Breast epithelium (tissue), 3 donors: Measurements from ENCODE around the gene LAIR2.

Experiments used
- POLR2A ChIP-seq: fragments of 450-650 bp; IDR thresholded peaks from one replicate; pipeline ENCODE4 v1.6.1; 2016; ENCODE audit warnings: antibody characterized with exemption, mild to moderate bottlenecking, moderate library complexity
- POLR2AphosphoS5 ChIP-seq, 3 donors: sonication (generic); formaldehyde crosslinking; IDR thresholded peaks; one replicate each; pipeline ENCODE4 v1.6.1; 2017; ENCODE audit warnings: antibody characterized with exemption in 3 of 3
- TF ChIP-seq, protein P1 (sequence below), 3 donors: fragments of 450-650 bp; IDR thresholded peaks; one replicate each; pipeline ENCODE4 v1.5.1; 2016 to 2017; ENCODE audit warnings: antibody characterized with exemption in 3 of 3, mild to moderate bottlenecking in 3 of 3, moderate library complexity in 3 of 3

- TF ChIP-seq, protein P1, sequence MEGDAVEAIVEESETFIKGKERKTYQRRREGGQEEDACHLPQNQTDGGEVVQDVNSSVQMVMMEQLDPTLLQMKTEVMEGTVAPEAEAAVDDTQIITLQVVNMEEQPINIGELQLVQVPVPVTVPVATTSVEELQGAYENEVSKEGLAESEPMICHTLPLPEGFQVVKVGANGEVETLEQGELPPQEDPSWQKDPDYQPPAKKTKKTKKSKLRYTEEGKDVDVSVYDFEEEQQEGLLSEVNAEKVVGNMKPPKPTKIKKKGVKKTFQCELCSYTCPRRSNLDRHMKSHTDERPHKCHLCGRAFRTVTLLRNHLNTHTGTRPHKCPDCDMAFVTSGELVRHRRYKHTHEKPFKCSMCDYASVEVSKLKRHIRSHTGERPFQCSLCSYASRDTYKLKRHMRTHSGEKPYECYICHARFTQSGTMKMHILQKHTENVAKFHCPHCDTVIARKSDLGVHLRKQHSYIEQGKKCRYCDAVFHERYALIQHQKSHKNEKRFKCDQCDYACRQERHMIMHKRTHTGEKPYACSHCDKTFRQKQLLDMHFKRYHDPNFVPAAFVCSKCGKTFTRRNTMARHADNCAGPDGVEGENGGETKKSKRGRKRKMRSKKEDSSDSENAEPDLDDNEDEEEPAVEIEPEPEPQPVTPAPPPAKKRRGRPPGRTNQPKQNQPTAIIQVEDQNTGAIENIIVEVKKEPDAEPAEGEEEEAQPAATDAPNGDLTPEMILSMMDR (IDR thresholded peaks at IDR 0.05) = no peak
- TF ChIP-seq POLR2AphosphoS5 (IDR thresholded peaks at IDR 0.05) = no peak
- TF ChIP-seq POLR2A = no peak
Observed at GRCh38 chr19:54493967-54494585, 8.6 kb upstream of the LAIR2 start.
